Measurements from ENCODE around the gene LRRC8D.

Gene LRRC8D

DNA sequence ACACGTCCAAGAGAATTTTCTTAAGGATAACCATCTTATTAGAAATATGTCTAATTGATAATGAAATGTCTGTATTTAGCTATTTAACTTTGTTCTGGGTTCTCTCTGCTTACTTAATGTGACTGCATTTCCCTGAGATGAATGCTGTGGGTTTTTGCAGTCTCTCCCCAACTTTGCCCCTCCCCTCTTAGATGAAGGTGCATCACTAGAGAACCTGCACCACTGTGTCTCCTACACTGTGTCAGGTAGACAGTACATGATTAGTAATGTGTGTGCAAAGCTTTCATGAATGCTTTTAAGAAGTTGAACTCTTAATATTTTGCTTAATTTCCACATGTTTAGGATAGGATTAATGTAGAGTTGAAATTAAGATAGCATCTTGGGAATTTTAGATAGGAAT, 51.7 kb downstream of the LRRC8D start:
- no peak for DNase-seq

DNA sequence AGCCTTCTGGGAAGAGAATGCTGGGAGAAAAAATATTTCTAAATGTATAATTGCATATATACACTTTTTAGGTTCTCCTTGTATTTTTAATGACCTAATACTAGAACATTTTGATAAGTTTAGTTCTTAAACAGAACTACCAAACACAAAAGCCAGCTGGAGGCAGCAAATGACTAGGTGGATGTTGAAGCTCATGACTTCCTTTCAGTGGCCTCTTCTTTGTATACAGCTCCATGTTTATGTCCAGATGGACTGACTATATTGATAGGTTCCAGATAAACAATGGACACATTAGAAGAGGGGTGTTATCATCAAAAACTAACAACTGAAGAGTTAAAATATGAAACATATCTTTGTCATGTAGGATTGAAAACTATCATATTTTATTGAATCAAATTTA, 52.5 kb downstream of the LRRC8D start:
- DNase-seq, result no peak

DNA sequence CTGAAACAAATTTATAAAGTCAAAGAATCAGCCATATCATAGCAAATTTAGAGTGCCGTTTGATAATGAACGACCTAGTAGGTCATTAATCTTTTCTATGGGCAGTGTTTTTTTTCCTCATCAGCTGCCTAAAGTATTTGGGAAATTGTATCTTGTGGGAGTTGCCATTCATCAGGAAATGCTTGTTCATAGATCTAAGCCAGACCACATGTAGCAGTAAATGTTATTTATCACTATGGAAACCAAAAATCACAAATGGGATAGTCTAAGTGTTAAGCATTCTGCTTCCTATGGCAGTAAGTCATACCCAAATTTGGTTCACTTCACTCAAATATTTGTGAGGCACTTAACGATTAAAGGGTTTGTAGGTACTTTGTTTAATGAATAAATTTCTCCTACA, 52.9 kb downstream of the LRRC8D start:
- DNase-seq, result no peak

DNA sequence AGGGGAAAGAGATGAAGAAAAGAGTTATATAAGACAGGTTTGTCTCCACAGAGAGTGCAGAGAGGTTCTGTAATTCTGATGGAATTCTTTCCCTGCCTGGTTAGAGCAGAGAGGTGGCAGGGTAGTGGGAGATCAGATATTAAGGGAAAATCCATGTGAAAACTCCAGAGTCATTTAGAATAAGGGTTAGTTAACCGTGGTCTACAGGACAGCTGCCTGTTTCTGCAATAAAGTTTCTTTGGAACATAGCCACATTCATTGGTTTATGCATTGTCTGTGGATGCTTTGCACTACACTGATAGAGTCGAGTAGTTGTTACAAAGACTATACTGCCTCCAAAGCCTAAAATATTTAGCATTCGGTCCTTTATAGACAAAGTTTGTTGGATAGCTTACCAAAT, 55.6 kb downstream of the LRRC8D start:
- no peak for DNase-seq

DNA sequence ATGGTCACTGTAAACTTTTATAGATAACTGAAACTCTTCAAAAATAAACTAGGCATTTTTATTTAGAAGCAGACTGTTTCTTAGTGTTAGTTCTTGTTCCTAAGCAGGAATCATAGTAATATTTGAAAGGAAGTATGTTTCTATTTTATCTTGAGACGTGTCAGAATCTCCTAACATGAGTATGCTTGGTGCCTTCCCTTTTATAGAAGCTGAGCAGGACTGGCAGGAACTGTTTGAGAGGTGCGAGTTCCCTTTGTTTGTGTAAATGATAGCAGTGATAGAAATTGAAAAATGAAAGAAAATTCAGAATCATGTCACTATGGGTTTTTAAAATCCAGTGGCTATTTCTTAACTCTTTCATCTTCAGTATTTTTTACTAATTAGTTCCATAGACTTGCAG, 56.9 kb downstream of the LRRC8D start:
- DNase-seq, result no peak

DNA sequence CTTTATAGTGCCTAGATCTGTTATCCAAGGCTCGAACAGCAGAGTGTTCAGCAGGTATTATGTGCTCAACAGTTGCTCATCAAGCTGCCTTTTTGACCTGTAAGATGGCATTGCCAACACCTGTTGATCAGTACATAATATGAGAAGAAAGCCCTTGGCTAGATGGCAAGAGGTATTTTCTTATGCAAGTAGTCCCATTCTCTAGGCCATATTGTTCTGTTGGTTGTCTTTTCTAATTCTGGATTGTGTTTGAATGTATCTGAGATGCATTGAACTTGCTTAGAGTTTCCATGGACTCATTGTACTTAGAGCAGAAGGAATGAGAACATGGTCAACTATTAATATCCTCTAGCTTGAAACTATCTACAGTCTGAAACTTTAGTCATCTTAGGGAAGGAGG, 57.4 kb downstream of the LRRC8D start:
- no peak for DNase-seq

DNA sequence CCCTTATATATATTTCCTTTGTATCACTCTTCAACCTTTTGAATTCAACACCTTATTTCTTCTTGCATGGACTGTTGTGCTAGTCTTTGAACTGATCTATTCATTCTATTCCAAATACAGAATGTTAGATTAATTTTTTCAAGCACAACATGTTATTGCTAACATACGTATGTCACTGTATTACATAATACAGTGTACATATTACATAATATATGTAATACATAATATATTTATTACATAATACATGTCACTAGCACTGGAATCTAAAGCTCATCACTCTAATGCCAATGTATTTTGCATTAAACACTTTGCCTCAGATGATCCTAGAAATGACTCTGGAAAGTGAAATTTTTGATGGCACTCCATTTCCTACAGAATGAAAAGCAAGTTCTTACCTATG, 59.8 kb downstream of the LRRC8D start:
- DNase-seq, result no peak

DNA sequence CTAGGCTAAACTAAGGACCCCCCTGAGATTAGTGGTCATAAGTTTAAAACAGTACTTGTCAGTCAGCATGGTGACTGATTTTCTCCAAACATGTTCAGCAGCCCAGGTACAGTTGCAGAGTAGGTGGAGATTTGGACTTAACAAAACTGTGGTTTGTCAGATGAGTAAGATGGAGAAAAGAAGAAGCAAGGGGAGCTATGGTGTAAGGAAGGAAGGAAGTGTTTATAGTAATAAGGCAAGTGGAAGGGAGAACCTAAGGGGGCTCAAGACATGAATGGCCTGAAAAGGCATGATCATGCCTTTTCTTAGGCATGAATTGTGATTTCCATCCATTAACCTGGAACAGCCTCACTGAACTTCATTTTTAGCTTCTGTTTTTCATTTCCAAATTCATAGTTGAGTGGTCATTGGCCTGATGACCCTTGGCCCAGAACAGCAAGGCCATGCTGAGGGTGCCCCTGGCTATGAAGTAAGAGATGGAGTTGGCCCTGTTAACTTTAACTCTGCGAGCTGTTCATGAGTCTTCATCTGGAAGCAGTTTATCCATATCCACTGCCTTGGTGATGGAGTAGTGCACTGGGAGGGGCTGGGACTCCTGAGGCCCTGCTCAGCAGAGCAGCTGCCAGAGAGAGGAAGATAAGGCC, 60.7 kb downstream of the LRRC8D start:
- no peak for DNase-seq

DNA sequence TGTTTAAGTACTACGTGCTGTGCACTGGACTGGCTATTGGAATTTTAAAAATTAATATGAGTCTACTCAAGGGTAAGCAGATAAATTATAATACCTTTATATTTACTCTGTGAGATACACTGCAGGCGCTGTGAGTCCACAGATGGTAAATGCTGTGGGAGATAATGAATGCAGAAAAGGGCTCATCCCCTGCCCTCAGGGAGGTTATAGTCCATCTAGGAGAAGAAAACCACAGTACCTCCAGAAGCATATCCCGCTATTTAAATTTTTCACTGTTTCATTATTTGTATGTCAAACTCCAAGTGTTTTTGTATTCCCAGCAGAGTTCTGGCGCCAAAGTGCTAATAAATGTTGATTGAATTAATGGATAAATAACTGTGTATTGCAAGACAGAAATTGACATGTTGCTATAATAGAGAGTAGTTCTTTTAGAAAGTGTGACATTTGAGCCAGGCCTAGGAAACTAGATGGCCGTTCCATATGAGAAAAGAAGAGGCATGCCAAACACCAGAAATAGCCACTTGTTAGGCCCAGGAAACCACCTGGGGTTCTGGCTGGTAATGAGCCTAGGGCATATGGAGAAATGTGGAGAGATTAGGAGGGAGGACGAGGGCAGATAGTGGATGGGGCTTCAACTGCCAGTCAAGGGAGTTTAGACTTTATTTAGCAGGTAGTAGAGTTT, 61.7 kb downstream of the LRRC8D start:
- no peak for DNase-seq

DNA sequence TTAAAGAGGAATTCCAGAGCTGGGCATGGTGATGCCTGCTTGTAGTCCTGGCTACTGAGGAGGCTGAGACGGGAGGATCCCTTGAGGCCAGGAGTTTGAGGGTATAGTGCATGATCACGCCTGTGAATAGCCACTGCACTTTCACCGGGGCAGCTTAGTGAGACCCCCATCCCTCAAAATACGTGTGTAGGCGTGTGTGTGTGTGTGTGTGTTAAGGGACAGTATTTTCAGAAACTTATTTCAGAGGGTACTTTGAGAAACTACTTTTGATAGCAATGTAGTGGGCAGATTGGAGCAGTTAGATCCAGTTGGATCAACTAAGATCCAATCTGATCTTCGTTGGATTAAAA, 62.2 kb downstream of the LRRC8D start:
- DNase-seq, result no peak

DNA sequence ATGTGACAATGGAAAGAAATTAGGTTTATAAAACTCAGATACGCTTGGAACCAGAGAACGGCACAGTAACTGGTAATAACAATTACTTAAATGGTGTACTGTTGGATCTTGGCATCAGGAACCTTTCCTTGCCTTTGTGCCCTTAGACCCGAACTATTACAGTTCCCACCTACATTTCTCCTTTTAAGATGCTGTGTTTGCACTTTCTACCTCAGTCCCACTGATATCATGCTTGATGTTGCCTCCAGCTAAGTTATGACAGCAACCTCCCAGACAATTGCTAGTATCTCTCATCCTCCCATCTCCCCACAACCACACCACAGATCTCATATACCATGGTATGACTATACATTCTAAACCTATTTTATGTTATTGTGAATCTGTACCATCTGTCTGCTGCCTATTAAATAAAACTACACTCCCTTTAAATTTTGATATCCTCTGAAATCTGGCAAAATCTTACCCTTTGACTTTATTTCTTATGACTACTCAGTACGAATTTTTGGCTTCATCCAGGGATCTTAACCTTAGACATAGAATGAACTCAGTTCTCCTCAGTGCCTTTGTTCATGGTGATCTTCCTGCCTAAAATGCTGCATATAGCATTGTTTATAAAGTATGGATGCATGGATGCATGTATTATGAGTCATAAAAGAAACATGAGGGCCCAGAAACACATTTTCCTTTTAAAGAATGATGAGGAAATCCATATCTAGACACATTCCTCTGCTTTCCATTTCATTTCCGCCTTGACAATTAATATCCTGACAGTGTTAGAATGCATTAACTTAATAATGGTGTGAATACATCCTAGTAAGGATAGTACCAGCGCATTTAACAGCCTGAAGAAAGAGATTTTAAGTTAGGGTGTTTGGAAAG, 64.1 kb downstream of the LRRC8D start:
- no peak for DNase-seq

DNA sequence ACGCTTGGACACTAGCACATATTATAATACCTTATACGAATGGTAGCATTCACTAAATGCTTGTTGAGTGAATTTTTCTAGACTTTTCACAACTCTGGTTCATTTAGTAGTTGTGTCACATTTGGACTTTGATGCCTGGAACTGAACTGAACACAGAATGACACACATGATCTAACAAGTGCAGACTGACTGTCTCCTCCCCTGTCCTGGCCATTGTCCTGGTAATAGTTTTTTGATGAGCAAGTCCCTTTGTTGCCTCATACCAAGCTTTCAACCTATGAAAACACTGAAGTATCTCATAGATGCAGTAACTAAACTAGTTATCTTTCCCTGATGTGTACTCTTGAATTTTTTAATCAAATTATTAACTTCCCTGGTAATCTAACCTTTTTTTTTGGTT, 66.4 kb downstream of the LRRC8D start:
- no peak for DNase-seq

DNA sequence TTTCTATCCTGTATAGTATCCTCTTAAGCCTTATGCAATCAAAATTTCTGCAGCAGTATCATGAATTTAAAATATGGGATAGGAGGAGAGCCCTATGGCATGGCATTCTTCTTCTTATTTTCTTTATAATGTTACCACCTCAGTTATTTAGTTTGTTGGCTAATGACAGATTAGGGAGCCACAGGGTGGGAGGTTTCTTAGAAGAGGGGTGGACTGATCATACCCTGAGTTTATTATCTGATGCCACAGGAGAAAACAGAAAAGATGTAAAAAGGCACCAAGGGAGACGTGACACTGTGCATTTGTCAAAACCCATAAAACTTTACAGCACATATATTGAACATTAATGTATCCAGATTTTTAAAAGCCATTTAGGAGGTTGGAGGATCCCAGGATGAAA, 66.9 kb downstream of the LRRC8D start:
- DNase-seq, result no peak

DNA sequence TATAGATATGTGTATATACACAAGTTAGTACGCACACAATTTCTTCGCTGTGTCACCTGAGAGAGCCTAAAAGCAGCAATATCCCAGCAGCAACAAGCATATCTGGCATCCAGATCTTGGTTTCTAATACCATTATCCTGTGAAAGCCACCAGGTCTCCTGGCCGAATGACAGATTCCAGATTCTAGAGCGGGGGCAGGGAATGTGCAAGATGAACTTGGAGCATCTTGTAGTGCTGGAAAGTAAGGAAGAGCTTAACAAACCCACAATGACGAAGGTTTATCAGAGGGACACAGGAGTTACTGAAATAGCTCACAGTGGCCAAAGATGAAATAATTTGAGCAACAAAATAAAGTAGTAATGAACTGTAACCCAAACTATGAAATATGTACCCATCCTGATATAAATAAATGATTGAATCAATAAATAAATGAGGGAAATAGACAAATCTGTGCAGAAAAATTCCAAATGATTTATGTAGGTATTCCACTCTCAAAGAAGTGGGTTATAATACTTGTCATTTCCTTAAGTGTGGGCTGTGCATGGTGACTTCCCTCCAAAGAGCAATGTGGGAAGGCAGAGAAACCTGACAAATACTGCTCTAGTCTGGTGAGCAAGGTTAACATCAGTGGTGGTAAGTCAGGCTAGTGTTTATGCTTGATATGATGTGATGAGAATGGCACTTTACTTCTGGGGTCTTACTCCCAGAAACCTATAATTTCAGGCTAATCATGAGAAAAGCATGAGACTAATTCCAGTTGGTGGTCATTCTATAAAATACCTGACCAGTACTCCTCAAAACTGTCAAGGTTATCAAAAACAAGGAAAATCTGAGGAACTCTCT, 67.9 kb downstream of the LRRC8D start:
- DNase-seq, result no peak

DNA sequence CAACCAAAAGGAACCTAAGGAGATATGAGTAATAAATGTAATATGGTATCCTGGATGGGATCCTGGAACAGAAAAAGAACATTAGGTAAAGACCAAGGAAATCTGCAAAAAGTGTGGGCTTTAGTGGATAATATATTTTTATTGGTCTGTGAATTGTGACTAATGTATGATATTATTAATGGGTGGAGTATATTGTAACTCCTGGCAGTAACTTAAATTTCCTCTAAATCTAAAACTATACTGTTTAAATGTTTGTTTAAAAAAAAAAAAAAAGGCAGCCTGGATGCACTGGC, 68.4 kb downstream of the LRRC8D start:
- no peak for DNase-seq

DNA sequence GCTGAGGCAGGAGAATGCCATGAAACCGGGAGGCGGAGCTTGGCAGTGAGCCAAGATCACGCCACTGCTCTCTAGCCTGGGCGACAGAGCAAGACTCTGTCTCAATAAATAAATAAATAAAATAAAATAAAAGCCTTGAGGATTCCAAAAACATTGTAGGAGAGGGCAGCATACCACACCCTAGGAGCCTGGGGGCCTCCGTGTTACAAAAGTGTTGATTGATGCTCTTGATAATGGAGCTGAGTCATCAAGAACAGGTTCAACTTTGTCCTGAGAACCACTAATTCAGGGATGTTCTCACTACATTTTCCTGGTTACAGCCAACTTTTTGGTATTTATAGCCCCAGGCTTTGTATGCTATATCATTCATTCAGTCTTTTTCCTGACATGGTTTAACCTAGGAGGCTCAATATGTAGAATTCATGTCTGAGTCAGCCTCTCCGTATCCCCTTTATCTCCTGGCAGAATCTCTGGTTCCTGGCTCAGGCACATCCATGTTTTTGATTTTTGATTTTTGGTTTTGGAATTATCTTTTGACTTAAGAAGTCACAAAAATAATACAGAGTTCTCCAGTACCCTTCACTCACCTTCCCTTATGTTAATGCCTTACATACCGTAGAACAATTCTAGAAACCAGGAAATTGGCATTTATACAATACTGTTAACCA, 69.4 kb downstream of the LRRC8D start:
- no peak for DNase-seq

DNA sequence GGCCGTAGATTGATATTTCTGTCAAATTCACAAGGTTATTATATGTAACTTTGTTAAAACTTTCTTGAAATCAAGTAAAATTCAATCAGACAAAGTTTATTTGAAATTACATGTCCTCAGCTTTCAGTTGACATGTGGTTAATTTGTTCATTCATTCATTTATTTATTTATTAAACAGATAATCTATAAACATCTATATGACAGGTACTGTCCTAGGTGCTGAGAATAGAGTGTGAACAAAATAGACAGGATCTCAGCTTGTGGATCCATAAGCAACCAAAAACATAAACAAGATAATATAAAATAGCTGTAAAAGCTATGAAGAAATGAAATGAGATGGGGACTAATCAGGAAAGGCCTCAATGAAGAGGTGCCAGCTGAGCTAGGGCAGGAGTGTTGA, 72.0 kb downstream of the LRRC8D start:
- DNase-seq, result no peak

DNA sequence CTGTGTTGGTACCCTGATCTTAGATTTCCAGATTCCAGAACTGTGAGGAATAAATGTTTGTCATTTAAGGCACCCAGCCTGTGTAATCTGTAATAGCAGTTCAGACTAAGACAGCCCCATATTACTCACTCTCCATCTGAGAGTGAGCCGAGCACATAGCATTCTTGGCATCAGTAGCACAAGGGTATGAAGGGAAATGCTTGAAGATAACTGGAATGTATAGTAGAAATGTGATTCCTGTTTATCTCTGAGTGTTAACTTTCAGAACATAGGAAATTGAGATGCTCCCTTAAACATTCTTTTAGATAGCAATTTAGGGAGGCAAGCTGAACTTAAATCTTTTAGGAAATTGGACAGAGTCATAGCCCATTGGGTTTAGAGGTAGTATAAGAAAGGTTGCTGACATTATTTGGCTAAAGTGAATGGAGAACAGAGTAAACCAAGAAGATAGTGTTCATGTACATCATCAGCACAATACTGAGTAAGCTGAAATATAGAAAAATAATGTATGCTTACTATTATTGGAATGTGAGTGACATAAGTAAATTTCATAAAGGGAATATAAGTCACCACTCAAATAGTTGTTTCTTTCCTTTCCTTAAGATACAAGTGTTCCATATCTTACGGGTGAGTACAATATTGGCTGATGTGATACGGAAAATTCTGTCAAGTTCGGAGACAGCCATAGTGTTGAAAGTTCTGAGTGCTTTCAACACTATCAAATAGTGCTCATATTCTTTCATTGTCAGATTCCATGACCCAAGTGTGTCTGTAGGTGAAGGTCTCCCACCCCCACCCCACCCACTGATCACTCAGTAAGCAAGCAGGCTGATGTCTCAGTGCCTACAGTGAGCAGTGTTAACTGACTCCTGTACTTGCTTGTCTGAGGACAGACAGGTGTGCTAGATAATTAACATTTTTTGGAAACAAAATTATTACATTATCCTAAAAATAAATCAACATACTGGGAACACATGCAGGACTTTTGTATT, 73.7 kb downstream of the LRRC8D start:
- no peak for DNase-seq

DNA sequence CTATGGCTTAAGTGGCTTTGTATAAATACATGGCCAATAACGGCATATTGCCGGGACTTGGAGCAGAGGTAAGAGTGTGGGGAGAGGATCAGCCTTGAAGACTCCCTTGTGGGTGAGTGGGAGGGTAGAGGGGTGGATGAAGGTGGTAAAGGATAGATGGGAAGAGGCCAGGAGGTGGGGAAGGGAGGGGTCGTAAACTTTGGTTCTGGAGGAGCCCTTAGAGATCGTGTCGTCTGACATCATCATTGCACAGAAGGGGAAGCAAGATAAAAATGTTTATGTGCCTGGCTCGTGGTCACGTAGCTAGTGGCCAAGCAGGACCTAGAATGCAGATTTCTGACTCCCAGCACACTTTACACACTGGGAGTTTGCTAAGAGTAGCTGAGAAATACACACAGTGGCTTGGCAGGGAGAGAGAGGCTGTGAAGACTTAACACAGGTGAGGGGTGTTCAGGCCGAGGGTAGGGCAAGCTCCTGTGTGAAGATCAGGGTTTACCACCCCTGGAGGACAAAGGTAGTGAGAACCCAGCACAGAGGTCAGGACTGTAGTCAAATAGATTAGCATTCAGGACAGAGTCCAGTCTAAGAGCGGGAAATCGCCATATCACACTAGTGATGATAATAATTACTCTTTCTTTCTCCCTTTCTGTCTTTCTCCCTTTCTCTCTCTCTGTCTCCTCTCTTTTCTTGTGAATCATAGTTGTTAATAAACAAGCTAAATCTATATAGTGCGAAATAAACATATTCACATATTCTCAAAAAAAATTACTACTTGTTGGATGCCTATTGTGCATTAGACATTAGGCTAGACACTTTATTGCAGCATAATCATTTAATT, 75.5 kb downstream of the LRRC8D start:
- DNase-seq, result no peak

DNA sequence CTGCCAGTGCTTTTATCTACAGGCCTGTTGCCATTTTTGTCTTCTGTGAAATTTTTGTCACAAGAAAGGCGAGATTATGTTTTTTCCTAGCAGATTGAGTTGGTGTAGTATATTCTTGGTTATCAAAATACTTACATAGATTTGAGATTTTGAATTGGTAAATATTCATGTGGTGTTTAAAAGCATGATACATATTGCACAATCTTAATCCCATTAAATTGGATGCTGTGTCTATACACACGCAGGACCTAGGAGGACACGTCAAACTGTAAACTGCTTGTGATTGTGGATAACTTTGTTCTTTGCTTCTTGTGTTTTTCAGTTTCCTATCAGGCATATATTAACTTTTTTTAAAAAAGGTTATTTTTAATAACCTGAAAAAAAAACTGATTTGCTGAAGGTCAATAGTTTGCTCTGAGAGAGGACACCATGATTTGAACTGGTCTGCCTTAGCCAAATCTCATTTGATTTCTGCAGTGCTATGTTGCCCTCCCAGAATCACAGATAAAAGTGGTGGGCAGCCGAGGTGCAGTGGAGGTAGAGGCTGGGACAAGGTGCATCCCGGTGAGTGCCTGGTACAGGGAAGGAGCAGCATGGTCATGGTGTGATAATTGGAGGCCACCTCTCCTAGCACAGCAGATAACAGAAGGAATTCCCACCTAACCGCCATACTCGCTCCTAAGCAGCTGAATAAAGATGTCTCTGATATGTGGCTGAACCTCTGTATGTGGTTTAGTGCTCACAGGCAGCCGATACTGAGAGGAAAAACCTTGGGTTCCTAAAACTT, 76.7 kb downstream of the LRRC8D start:
- DNase-seq, result no peak
